Hematopoietic multipotent progenitor cell treated with erythropoietin and hydrocortisone succinate and interleukin-3 and kit ligand, for 15 days (in vitro differentiated cells): Measurements from ENCODE around the gene C2CD4A.
"Not testable (repeated sequence)": the region's sequence is repeated elsewhere in the genome, so short reads cannot be mapped to it uniquely, and the experiment has no call there.

ENCODE experiments used
- DNase-seq: peaks from one replicate; pipeline ENCODE4 v3.0.0-alpha.2; 2015; ENCODE audit warnings: low spot score

The C2CD4A gene

GRCh38 chr15:62066663-62067447, at the start of gene C2CD4A:
C2CD4A (plus strand) TSS chr15:62066977; CDS start chr15:62067614, 637 bp downstream.
- DNase-seq: no peak

- no peak for DNase-seq
These were observed 46.1 kb upstream of the C2CD4A start for GRCh38 chr15:62020576-62021160.

- DNase-seq: no peak
These were observed 44.7 kb upstream of the C2CD4A start for GRCh38 chr15:62021991-62022600.

- DNase-seq: no peak
These were observed 40.1 kb upstream of the C2CD4A start for GRCh38 chr15:62026487-62027262.

GRCh38 chr15:62027263-62027565, 39.6 kb upstream of the C2CD4A start:
- no peak for DNase-seq

GRCh38 chr15:62027916-62028315, 38.9 kb upstream of the C2CD4A start:
- no peak for DNase-seq

GRCh38 chr15:62035256-62035924, 31.4 kb upstream of the C2CD4A start:
- DNase-seq: no peak

- DNase-seq: no peak
These were observed 20.6 kb upstream of the C2CD4A start for GRCh38 chr15:62046078-62046743.

- no peak for DNase-seq
These were observed 19.4 kb upstream of the C2CD4A start for GRCh38 chr15:62047282-62047827.

- DNase-seq: not testable (repeated sequence)
These were observed 18.5 kb upstream of the C2CD4A start for GRCh38 chr15:62048254-62048653.

GRCh38 chr15:62050115-62050514, 16.7 kb upstream of the C2CD4A start:
- DNase-seq: no peak

- no peak for DNase-seq
These were observed 15.6 kb upstream of the C2CD4A start for GRCh38 chr15:62051166-62051565.

GRCh38 chr15:62052713-62053112, 14.1 kb upstream of the C2CD4A start:
- DNase-seq: no peak

- no peak for DNase-seq
These were observed 13.2 kb upstream of the C2CD4A start for GRCh38 chr15:62053439-62054085.

GRCh38 chr15:62054979-62055378, 11.8 kb upstream of the C2CD4A start:
- DNase-seq: no peak

GRCh38 chr15:62057341-62057980, 9.3 kb upstream of the C2CD4A start:
- DNase-seq: no peak

GRCh38 chr15:62058327-62059028, 8.3 kb upstream of the C2CD4A start:
- no peak for DNase-seq

- DNase-seq: peak; percentile 18
These were observed 7.5 kb upstream of the C2CD4A start for GRCh38 chr15:62059108-62059815.

- peak; percentile 43 for DNase-seq
These were observed 7.0 kb upstream of the C2CD4A start for GRCh38 chr15:62059816-62060112.
